ENCODE measurements around the gene BSN. TPM values are rescaled to one million over a fixed set of nuclear protein-coding genes. Genes with fewer than 3 reads are reported as not detected.

The BSN gene
- total RNA-seq, 1 donor from 2014 or later, result 0.55 TPM

GRCh38 chr3:49531218-49531617, 23.1 kb upstream of the BSN start:
- no peak for DNase-seq
- H3K36me3 ChIP-seq, result peaks cover 36% of the 10 kb centered on the region

GRCh38 chr3:49531715-49532114, 22.6 kb upstream of the BSN start:
- intact Hi-C loops (cut with micrococcal nuclease), result no loop called here
- TF ChIP-seq CTCF (IDR thresholded peaks at IDR 0.05; ENCODE audit: borderline replicate concordance), result no peak
- Histone ChIP-seq H3K4me3 (no peak overlapping the region), H3K27me3 (ENCODE audit: low read depth) (no peaks in the 10 kb centered on the region), H3K4me1 (peaks cover 20% of the 10 kb centered on the region), H3K36me3 (peaks cover 36% of the 10 kb centered on the region), H3K9me3 (replicated peaks) (no peaks in the 10 kb centered on the region), H3K27ac (replicated peaks) (no peak overlapping the region)
- DNase-seq, result no peak

More at GRCh38 chr3:49531218-49531617, 23.1 kb upstream of the BSN start:
- no peak for TF ChIP-seq CTCF (IDR thresholded peaks at IDR 0.05; ENCODE audit: borderline replicate concordance)
- no peak overlapping the region for H3K4me3 ChIP-seq
- peaks cover 20% of the 10 kb centered on the region for H3K4me1 ChIP-seq
- H3K27ac ChIP-seq (replicated peaks), result no peak overlapping the region
- H3K27me3 ChIP-seq (ENCODE audit: low read depth), result no peaks in the 10 kb centered on the region
- intact Hi-C loops (cut with micrococcal nuclease), result no loop called here
- no peaks in the 10 kb centered on the region for H3K9me3 ChIP-seq (replicated peaks)

- DNase-seq, result no peak
- TF ChIP-seq CTCF (IDR thresholded peaks at IDR 0.05; ENCODE audit: borderline replicate concordance), result no peak
- Histone ChIP-seq H3K4me1 (peaks cover 20% of the 10 kb centered on the region), H3K27ac (replicated peaks) (no peak overlapping the region), H3K27me3 (ENCODE audit: low read depth) (no peaks in the 10 kb centered on the region), H3K36me3 (peaks cover 36% of the 10 kb centered on the region), H3K4me3 (no peak overlapping the region), H3K9me3 (replicated peaks) (no peaks in the 10 kb centered on the region)
- intact Hi-C loops (cut with micrococcal nuclease), result no loop called here
Measured at GRCh38 chr3:49533031-49533430, 21.2 kb upstream of the BSN start.

- Histone ChIP-seq H3K27me3 (ENCODE audit: low read depth) (no peaks in the 10 kb centered on the region), H3K9me3 (replicated peaks) (no peaks in the 10 kb centered on the region), H3K4me3 (no peak overlapping the region), H3K4me1 (peaks cover 20% of the 10 kb centered on the region), H3K36me3 (peaks cover 36% of the 10 kb centered on the region), H3K27ac (replicated peaks) (peak overlapping the region; percentile 39)
- no peak for DNase-seq
- intact Hi-C loops (cut with micrococcal nuclease), result no loop called here
- no peak for TF ChIP-seq CTCF (IDR thresholded peaks at IDR 0.05; ENCODE audit: borderline replicate concordance)
Measured at GRCh38 chr3:49533786-49534519, 20.3 kb upstream of the BSN start.

GRCh38 chr3:49534581-49535441, 19.5 kb upstream of the BSN start:
- H3K9me3 ChIP-seq (replicated peaks), result no peaks in the 10 kb centered on the region
- H3K27ac ChIP-seq (replicated peaks), result no peak overlapping the region
- no peak for DNase-seq
- no peak overlapping the region for H3K4me3 ChIP-seq
- no peaks in the 10 kb centered on the region for H3K27me3 ChIP-seq (ENCODE audit: low read depth)
- H3K36me3 ChIP-seq, result peaks cover 36% of the 10 kb centered on the region
- TF ChIP-seq CTCF (IDR thresholded peaks at IDR 0.05; ENCODE audit: borderline replicate concordance), result no peak
- H3K4me1 ChIP-seq, result peaks cover 16% of the 10 kb centered on the region
- intact Hi-C loops (cut with micrococcal nuclease), result no loop called here

Data from left ventricle myocardium inferior (tissue), 1 donor.